Body of pancreas (tissue), 4 donors: Measurements from ENCODE around the gene NELL2. TPM values are rescaled to one million over a fixed set of nuclear protein-coding genes. Genes with fewer than 3 reads are reported as not detected.
A peak's percentile ranks its signal among the peaks of the same experiment; 100 is the strongest.

Experiments
- ATAC-seq: fragments of 150-250 bp; one replicate; pipeline ENCODE4 v1.9.1; 2016
- DNase-seq, 4 donors: peaks; one replicate each; pipeline ENCODE4 v3.0.0-alpha.2; 2019
- H3K27ac ChIP-seq, 4 donors: fragments of 200-600 bp; sonication (generic); 1 replicate in 3 of 4; 2 replicates in 1 of 4; pipeline versions ENCODE4 v1.5.1 to v1.6.1; 2016 to 2019; ENCODE audit warnings: mild to moderate bottlenecking in 1 of 4, mixed read lengths in 1 of 4, moderate library complexity in 1 of 4
- H3K27me3 ChIP-seq, 2 donors: fragments of 200-600 bp; sonication (generic); one replicate each; pipeline ENCODE4 v1.6.0; 2016; ENCODE audit warnings: mild to moderate bottlenecking in 1 of 2
- H3K36me3 ChIP-seq, 2 donors: fragments of 200-600 bp; sonication (generic); replicated peaks in 1 of 2; 2 replicates each; pipeline ENCODE4 v1.5.1; 2016; ENCODE audit warnings: low read depth in 2 of 2; ENCODE audit not compliant: insufficient read depth in 1 of 2
- H3K4me1 ChIP-seq: fragments of 200-600 bp; sonication (generic); one replicate; pipeline ENCODE4 v1.6.0; 2016
- H3K4me3 ChIP-seq, 2 donors: fragments of 200-600 bp; sonication (generic); 1 replicate in 1 of 2; 2 replicates in 1 of 2; pipeline ENCODE4 v1.5.1; 2016 to 2019
- H3K9me3 ChIP-seq, 3 donors: fragments of 200-600 bp; sonication (generic); 1 replicate in 2 of 3; 2 replicates in 1 of 3; pipeline ENCODE4 v1.5.1; 2016
- CTCF ChIP-seq, 7 experiments: fragments of 450-650 bp in 4 of 7; fragments of 200-600 bp in 3 of 7; sonication (generic) in 3 of 7; IDR thresholded peaks; one replicate each; pipeline ENCODE4 v1.5.1; 2016 to 2019; ENCODE audit warnings: antibody characterized with exemption in 7 of 7
- POLR2A ChIP-seq, 3 donors: fragments of 450-650 bp; IDR thresholded peaks; one replicate each; pipeline ENCODE4 v1.6.1; 2016; ENCODE audit warnings: antibody characterized with exemption in 3 of 3, mild to moderate bottlenecking in 2 of 3
- WGBS, 2 donors: methylation state at CpG; one replicate each; pipeline ENCODE4 v1.1.5; 2017; 5-methylcytosine and 5-hydroxymethylcytosine counted together
- intact Hi-C: fragments of 100-400 bp; cut with DNase I; formaldehyde crosslinking; loops from one replicate; pipeline ENCODE4 v1.15.1; 2023
- total RNA-seq, 2 donors: library from RNA; depleted of rRNA; stranded (reverse); fragments of >200 nt; gene quantifications; one replicate each; pipeline ENCODE4 v1.1.0, GENCODE V29; 2016

NELL2 gene
- total RNA-seq, 2 donors from 2014 or later: 3.6 TPM; not detected in 1

DNA sequence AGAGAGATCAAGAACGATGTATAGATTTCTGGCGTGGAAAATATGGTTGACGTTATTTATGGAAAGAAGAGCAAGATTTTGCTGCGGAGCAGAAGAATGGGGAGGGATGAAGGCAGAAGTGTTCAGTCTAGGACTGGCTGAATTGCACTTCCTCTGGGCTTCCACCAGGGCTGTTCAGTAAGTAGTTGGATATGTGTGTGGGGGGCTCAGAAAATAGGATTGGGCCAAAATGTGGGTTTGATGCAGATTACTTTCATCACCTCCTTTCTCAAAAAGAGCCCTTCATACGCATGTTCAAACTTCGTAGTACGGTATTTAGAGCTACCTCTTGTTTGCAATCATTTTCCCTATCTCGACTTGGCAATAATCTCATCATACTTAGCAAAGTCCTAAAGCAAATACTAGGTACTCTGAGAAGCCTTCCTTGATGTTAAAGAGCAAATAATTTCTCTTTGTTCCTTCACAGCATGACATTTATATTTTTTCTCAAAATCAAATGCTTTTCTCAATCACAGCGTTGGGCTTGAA is 349.4 kb downstream of the NELL2 start:
- Histone ChIP-seq H3K4me1 (no peaks in the 10 kb centered on the region), H3K4me3 (no peak overlapping the region), H3K27ac (no peak overlapping the region), H3K36me3 (no peaks in the 10 kb centered on the region), H3K27me3 (no peaks in the 10 kb centered on the region), H3K9me3 (no peaks in the 10 kb centered on the region)
- WGBS, 2 donors: 62 to 69% methylated on average over 9 of the region's 9 CpGs
- intact Hi-C loops: no loop called here
- TF ChIP-seq CTCF (IDR thresholded peaks at IDR 0.05) (no peak), POLR2A (IDR thresholded peaks at IDR 0.05) (no peak)
- ATAC-seq (no peak), DNase-seq (no peak)

GRCh38 chr12:44525806-44526654 is 350.1 kb downstream of the NELL2 start:
- Histone ChIP-seq H3K9me3 (no peaks in the 10 kb centered on the region), H3K27me3 (no peaks in the 10 kb centered on the region), H3K36me3 (no peaks in the 10 kb centered on the region), H3K4me1 (no peaks in the 10 kb centered on the region), H3K4me3 (no peak overlapping the region), H3K27ac (no peak overlapping the region)
- peak; percentile 38 for ATAC-seq
- TF ChIP-seq POLR2A (IDR thresholded peaks at IDR 0.05) (no peak), CTCF (IDR thresholded peaks at IDR 0.05) (no peak)
- intact Hi-C loops: no loop called here
- no peak for DNase-seq
- 39 to 40% methylated on average over 4 of the region's 4 CpGs for WGBS, 2 donors

GRCh38 chr12:44523828-44524227 is 352.3 kb downstream of the NELL2 start:
- H3K4me3 ChIP-seq: no peak overlapping the region
- no peaks in the 10 kb centered on the region for H3K27me3 ChIP-seq
- no peak for DNase-seq
- 51 to 80% methylated on average over 2 of the region's 2 CpGs for WGBS, 2 donors
- H3K9me3 ChIP-seq: no peaks in the 10 kb centered on the region
- H3K4me1 ChIP-seq: no peaks in the 10 kb centered on the region
- TF ChIP-seq POLR2A (IDR thresholded peaks at IDR 0.05) (no peak), CTCF (IDR thresholded peaks at IDR 0.05) (no peak)
- intact Hi-C loops: no loop called here
- H3K27ac ChIP-seq: no peak overlapping the region
- H3K36me3 ChIP-seq: no peaks in the 10 kb centered on the region
- ATAC-seq: no peak

- no peaks in the 10 kb centered on the region for H3K9me3 ChIP-seq
- H3K27ac ChIP-seq: no peak overlapping the region
- no peak for DNase-seq
- WGBS, 2 donors: 58% methylated on average over 3 of the region's 3 CpGs
- intact Hi-C loops: no loop called here
- no peaks in the 10 kb centered on the region for H3K4me1 ChIP-seq
- TF ChIP-seq CTCF (IDR thresholded peaks at IDR 0.05): no peak
- no peak for TF ChIP-seq POLR2A (IDR thresholded peaks at IDR 0.05)
- no peaks in the 10 kb centered on the region for H3K27me3 ChIP-seq
- no peaks in the 10 kb centered on the region for H3K36me3 ChIP-seq
- H3K4me3 ChIP-seq: no peak overlapping the region
- ATAC-seq: no peak
Observed at GRCh38 chr12:44521702-44522101, 354.4 kb downstream of the NELL2 start.
